ENCODE data around the gene TMEM80.
A peak's percentile ranks its signal among the peaks of the same experiment; 100 is the strongest.

TMEM80 gene

GRCh38 chr11:702462-703461, 7.1 kb downstream of the TMEM80 start:
- FAIRE-seq: no peak

- no peak for FAIRE-seq
Observed at GRCh38 chr11:703506-703905, 7.9 kb downstream of the TMEM80 start.

- no peak for FAIRE-seq
Observed at GRCh38 chr11:704228-704674, 8.6 kb downstream of the TMEM80 start.

DNA sequence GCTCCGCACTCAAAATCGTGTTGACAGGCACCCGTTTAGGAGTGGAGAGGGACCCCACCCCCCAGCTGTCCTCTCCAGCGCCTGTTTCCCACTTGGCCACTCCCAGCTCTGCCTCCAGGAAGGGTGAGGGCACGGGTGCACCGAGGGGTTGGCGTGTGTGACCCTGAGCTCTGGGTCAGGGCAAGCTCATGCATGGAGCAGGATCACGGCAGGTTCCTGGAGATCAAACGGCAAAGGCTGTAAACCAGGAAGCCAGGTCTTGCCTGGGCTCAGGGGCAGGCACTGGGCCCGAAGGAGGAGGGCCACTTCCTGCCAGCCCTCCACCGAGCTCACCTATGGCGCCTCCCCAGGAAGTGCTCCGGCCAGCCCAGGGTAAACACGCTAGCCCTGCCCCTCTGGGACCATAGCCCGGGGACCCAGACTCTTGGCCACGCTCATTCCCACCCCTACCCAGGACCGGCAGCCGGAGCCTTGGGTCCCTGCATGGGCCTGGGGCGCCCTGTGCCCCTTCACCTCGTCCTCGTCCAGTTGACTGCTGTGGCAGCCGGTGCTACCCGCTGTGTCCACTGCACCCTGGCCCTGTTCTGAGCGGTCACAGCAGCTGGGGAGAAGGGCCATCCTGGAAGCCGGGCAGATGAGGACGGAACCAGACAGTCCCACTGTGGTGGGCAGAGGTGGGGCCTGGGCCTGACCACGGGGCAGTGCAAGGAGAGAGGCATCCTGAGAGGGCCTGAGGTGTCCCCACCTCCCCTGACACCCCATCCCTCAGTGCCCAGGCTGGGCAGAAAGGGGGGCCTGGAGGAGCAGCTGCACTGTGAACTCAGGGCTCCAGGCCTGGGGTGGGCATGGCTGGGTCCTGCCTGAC, 9.4 kb downstream of the TMEM80 start:
- no peak for FAIRE-seq

- no peak for FAIRE-seq
Observed at GRCh38 chr11:705646-706438, 10.2 kb downstream of the TMEM80 start, which contains the start of gene EPS8L2. Gene EPS8L2 (plus strand): TSS chr11:706231. CDS start chr11:709408, 3,177 bp downstream.

- no peak for FAIRE-seq
Observed at GRCh38 chr11:706439-706956, 10.9 kb downstream of the TMEM80 start.

- FAIRE-seq: no peak
Observed at GRCh38 chr11:706957-707816, 11.6 kb downstream of the TMEM80 start.

- no peak for FAIRE-seq
Observed at GRCh38 chr11:707817-708420, 12.3 kb downstream of the TMEM80 start.

- FAIRE-seq: no peak
Observed at GRCh38 chr11:708511-708910, 12.9 kb downstream of the TMEM80 start.

DNA sequence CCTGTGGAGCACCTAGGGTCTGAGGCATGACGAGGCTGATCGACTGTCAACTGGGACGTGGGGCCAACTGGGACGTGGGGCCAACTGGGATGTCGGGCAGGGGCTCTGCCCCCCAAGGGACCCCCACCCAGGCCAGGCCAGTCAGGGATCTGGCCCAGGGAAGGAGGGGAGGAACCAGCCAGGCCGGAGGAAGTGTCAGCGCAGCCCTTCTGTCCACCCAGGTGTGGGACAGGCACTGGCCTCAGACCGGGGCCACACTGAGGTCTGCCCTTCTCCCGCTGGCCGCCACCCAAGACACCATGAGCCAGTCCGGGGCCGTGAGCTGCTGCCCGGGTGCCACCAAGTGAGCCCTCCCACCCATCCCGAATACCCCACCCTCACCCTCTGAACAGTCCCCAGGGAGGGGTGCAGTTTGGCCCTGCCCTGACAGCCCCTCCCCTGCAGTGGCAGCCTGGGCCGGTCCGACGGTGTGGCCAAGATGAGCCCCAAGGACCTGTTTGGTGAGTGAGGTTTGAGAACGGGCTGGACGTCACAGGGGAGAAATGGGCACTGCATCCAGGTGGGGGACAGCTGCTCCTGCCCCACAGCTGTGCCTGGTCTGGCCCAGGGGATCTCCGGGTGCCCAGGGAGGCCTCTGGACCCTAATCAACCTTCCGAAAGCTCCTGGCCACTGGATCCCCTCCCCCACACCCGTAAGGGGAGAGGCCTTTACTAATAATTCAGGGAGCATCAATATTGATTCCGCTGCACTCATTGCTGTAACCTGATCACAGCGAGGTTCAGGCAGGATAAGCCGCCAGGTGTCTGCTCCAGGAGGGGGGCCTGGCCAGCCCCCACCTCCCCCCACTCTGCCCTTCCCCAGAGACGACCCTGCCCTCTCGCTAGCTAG, 13.7 kb downstream of the TMEM80 start:
- no peak for FAIRE-seq

GRCh38 chr11:714436-714835, 18.8 kb downstream of the TMEM80 start:
- peak; percentile 33 for FAIRE-seq

DNA sequence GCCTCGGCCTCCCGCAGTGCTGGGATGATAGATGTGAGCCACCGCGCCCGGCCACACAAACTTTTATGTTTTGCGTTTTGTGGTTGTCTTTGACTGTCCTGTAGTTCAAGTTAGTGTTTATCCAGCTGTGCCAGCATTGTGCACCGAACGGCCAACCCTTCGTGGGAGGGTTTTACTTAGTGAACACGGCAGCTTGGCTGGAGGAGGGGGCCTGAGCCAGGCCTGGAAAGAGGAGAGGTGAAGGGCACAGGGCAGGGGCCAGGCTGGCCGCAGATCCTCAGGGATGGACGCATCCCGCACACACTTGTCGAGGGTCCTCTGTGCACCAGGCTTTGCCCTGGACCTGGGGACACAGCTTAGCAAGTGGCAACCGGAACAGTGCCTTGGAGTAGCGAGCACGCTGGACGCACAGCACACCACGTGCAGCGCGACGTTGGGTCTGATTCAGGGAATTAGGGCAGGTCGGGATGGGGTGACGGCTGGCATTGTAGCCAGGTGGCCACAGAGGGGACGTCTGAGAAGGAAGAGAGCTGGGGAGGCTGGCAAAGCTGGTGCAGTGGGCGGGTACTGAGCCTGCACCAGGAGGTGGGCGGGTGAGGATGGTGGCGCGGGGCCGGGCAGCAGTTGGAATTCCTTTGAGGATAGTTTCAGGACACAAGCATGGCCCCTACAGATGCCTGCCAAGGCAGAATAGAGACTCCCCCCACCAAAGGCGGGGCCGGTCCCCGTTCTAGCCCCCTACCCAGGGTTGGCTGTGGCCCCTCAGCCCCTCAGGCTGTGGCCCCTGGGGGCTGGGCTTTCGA, 23.8 kb downstream of the TMEM80 start:
- FAIRE-seq: no peak

DNA sequence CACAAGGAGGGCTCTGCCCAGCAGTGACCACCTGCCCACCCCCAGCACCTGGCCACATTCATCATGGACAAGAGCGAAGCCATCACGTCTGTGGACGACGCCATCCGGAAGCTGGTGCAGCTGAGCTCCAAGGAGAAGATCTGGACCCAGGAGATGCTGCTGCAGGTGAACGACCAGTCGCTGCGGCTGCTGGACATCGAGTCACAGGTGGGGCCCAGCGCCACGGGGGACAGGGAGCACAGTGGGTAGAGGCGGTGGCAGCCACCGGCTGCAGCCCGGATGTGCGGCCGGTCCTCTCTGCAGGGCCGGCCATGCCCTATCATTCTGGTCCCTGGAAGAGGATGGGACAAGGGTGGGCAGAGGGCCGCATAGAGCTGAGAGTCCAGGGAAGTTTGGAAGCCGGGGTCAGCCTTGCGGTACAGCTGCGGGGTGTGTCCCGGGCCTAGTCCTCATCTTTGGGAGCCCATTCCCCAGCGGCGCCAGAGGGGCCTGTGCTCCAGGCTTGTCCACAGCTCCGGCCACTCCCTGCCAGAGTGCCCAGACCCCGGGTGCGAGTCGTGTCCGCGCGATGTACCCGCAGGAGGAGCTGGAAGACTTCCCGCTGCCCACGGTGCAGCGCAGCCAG, 24.5 kb downstream of the TMEM80 start:
- FAIRE-seq: no peak

GRCh38 chr11:720642-721246, 25.1 kb downstream of the TMEM80 start:
- no peak for FAIRE-seq

- no peak for FAIRE-seq
Observed at GRCh38 chr11:721247-721740, 25.7 kb downstream of the TMEM80 start.

DNA sequence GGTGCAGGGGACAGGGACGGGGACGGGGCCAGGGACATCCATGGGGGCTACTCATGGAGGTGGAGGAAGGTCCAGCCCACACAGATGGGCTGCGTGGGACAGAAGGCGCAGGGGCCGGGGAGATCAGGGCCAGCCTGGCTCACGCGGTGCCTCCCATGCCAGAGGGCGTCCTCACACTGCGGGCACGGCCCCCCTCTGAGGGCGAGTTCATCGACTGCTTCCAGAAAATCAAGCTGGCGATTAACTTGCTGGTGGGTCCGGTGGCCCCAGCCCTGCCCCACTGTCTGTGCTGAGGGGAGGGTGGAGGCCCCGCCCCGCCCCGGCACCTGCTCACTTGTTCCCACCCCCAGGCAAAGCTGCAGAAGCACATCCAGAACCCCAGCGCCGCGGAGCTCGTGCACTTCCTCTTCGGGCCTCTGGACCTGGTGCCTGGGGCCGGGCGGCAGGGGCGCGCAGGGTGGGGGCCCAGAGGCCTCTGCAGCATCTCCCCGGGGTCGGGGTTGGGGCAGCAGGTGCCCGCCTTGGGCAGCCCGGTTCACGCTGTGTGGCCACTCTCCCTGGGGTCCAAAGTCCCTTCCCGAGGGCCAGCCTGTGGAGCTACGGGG, 26.2 kb downstream of the TMEM80 start:
- FAIRE-seq: no peak

- FAIRE-seq: no peak
Observed at GRCh38 chr11:722346-722811, 26.8 kb downstream of the TMEM80 start.

Measured in G401.6 (cell line).